ENCODE measurements around the gene GON4L.

- TF ChIP-seq POLR2A (IDR thresholded peaks at IDR 0.05; ENCODE audit: low read length) = no peak
- no peak for TF ChIP-seq GATA1 (IDR thresholded peaks at IDR 0.05; ENCODE audit: low read depth, low read length)
These were observed 147.6 kb downstream of the GON4L start for GRCh38 chr1:155709391-155709790.

Measured in erythroblast (primary cell).